Occipital lobe (tissue), 2 donors: Measurements from ENCODE around the gene KCNIP4. TPM values are rescaled to one million over a fixed set of nuclear protein-coding genes. Genes with fewer than 3 reads are reported as not detected.
A peak's percentile ranks its signal among the peaks of the same experiment; 100 is the strongest.

Experiments
- DNase-seq: peaks from one replicate; lab custom pipeline; 2025; lab: John Stamatoyannopoulos, UW
- total RNA-seq: library from RNA; depleted of rRNA; stranded (reverse); fragments of >200 nt; gene quantifications from one replicate; pipeline ENCODE4 v1.2.3, GENCODE V29; 2014

The KCNIP4 gene
- total RNA-seq, 1 donor from 2014 or later, result 19.8 TPM

DNA sequence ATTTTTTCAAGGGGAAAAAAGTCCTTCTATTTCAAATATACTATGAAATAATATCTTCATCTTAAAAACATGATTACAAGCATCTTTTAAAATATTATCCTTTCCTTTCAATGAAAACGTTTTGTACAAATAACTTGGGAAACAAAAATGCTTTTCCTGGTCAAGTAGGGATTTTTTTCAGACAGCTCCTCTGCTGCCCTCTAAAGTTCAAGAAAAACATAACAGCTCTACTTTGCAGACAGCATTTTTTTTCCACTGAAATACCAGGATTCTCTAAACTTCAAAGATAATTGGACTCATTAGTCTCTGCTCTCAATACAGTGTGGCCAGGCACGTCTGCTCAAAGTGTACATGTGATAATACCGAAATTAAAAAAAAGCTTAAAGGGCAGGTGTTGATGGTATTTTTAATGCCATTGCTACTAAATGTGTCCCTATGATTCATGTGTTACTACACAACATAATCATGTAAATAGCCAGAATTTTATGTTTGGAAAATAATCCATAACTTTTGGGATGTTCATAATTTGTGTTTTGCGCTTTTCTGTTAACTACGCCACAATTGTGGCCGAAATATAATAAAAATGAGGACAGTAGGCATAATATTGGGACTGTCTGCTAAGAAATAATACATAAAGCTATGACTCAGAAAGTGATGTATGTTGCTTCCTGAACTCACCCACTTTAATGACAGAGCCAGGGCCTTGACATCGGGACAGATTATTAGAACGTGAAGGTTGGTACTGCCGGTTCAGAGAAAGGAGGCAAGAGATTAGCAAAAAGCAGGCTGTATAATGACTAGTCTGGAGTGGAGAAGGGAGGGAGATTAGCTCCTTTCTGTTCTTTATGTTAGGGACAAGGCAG, 478.9 kb downstream of the KCNIP4 start:
- no peak for DNase-seq

DNA sequence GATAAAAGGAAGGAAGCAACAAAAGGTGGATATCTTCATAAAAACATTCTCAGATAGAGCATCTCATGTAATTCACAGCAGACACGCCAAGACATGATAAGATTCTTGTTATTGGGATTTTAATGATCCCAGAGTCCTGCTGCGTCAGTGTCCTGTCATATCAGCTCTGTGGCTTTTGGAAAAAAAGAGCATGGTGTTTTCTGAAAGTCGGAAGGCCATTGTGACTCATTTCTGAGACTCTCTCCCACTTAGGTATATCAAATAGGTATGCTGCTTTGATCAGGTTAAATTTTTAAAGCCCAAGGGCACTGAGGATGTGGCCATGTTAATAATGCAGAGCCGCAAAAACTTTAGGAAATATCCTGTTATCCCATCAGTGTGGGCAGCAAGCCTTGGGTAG, 481.0 kb downstream of the KCNIP4 start:
- DNase-seq, result no peak

DNA sequence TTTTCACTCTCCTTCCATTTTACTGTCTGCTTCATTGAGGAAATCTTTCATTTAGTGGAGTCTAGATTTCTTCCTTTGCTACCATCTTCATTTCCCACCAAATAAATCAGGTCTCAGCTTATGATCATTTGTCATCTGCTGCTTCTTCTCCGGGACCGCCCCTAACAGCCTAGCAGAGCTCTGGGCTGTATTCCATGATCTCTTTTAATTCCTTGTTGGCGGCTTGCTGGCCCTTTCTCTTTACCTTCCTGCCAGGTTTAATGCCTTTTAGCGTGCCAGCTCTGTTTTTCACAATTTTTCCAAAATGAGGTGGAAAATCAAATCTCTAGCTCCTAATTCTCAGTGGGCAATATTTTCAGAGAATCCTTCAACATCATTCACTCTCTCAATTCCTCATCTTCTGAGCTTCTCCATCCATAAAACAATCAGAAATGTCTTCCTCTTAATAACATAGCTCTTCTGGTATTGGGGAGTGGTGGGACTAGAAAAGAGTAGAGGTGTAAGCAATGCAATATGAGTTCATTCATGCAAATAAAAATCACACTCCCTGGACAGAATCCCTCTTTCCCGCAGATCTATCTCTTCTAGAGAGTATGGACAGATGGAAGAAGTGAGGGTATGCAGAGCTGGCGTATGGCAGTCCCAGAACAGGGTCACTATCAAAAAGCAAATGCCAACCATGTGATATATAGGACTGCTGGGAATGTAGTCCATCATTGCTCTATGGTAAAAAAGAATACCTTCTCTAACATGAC, 491.3 kb downstream of the KCNIP4 start:
- DNase-seq, result no peak

DNA sequence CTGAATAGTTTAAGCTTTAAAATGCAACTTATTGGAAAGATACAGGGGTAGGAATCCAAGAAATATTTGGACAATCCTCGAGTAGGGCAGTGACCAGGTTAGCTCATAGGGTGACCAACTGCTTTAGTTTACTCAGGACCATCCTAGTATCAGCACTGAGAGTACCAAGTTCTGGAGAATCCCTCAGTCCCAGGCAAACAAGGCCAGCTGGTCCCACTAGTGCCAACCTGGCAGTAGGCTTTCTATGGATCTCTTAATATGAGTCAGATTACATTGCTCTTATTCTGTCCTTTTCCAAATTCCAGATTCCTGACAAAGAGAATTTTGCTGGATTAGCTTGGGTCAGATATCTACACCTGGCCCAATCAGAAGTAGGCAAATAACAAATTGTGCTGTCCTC, 493.7 kb downstream of the KCNIP4 start:
- no peak for DNase-seq

DNA sequence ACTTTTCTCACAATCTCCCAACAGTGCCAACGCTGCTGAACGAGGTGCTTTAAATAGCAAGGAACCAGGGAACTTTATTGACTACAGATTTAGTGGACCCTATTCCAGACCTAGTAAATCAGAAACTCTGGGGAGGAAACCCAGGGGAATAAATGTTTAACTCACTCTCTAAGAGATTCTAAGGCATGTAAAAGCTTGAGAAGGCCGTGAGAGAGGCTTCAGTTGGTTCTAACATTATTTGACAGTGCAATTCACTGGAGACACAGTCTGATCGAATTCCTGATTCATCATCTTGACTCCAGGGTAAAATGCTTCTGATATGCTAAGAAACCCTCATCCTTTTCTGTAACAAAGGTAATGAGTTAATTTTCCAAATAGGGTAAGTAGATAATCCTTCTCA, 494.4 kb downstream of the KCNIP4 start:
- no peak for DNase-seq

DNA sequence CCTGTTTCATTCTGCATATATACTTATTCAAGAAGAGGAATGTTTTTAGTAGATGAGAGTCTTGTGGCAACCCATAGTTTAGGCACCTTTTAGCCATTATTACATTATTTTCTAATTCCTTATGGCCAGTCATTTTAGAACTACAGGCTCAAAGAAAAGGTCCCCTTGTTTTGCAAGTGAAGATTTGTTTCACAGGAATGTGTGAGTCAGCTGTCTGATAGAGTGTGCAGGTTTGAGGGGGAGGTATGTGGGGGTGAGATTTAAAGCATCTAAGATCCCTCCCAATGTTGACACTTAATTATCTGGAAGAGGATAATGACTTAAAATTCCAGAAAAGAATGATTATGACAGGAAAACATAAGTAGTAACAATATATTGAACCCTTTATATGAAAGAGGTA, 495.6 kb downstream of the KCNIP4 start:
- DNase-seq, result no peak

DNA sequence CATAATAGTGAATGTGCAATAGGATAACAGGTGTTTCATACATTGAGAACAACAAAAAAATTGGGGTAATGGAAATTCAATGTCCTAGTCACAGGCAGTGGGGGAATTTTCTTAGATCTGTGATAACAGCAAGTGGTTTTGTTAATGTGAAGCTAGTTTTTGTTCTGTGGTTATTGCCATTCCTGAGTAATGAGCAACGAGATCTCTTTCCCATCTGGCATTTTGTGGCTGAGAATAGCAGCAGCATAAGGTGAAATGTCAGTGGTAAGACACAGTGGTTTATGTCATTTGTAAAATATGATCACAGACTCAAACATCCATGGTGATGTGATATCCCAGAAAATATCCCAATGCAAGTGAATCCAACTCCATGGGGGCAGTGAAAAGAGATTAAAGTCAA, 497.5 kb downstream of the KCNIP4 start:
- no peak for DNase-seq

DNA sequence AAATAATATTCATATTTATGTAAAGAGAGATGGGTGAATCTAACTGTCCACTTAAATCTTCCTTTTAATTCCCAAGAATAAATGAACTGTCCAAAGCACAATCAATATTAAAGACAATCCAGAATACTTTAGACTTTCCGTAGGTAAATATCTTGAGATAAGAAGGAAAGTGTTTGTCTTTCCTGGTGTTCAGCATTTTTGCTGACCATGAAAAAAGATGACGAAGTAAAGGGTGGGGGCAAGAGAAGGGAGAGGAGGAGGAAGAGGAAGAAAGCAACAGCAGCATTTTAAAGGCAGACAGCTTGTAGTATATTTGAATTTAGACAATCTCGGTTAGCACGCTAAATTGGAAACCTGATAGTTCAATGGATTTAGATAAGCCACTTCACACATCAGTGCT, 498.2 kb downstream of the KCNIP4 start:
- no peak for DNase-seq

DNA sequence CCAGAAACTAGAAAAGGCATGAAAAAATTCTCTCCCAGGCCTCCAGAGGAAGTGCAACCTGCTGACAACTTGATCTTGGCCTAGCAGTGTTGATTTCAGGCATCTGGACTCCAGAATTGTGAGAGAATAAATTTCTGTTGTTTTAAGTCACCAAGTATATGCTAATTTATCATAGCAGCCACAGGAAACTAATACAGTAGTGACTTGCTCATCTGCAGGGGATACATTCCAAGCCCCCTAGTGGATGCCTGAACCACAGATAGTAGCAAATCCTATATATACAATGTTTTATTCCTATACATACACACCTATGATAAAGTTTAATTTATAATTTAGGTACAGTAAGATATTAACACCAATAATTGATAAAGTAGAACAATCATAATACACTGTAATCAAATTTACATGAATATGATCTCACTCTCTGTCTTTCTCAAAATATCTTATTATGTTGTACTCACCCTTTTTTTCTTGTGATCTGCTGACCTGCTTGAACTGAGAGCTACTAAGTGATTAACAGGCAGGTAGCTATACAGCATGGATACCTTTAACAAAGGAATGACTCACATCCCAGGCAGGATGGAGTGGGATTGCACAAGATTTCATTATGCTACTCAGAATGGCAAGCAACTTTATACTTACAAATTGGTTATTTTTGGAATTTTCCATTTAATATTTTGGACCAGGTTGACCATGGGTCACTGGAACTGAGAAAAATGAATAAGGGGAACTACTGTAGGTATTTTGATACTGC, 501.1 kb downstream of the KCNIP4 start:
- DNase-seq, result no peak

DNA sequence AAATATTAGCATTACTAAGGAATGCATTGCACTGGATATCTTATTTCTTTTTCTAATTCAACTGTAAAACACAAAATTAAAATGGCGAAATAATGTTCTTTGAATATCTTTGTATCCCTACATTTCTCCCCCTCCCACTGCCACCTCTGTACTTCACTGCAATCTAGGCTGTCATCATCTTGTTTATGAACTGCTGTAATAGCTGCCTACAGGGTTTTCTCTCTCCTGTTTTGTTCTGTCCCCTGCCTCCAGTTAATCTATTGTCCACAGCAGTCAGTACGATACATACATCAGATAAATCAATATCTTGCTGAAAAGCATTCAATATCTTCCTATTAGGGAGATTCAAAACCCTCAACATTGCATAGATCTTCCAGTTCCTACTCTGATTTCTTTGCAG, 528.4 kb downstream of the KCNIP4 start:
- no peak for DNase-seq

DNA sequence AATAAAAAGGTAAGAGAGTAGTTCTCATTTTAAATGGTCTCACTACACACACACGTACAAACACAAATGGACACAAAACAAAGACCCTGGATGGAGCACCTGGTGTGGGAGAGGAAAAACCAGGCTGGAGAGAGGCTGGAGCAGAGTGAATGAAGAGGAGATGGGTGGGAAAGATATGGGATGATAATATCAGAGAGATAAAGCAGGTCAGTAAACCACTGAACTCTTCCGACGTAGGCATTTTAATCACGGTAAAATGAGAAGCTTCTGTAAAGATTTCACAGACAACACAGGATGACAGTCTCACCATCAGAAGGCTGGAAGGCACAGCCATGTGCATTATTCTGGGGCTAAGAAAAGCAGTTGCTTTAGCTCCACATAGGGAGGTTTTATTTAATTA, 532.8 kb downstream of the KCNIP4 start:
- no peak for DNase-seq

DNA sequence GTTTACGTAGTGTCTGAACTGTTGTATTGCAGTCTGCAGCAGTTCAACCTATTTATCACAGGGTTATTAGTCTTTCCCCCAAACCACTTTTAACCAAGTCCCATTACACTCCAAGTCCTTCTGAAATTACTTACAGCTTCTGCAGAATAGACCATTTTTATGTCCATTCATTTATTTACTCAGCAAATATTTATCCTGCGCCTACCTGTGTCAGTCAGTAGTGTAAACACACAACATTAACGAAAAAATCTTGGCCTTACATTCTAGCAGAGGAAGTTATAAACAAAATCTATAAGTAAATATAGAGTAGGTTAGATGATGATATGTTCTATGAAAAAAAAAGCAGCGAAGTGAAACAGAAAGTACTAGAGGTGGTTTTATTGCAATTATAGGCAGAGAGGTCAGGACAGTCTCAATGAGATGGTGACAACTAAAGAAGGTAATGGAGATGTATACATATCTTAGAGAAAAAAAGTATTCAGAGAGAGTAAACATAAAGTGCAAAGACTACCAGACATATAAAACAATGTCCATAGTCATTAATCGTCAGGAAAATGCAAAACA, 534.7 kb downstream of the KCNIP4 start:
- no peak for DNase-seq

DNA sequence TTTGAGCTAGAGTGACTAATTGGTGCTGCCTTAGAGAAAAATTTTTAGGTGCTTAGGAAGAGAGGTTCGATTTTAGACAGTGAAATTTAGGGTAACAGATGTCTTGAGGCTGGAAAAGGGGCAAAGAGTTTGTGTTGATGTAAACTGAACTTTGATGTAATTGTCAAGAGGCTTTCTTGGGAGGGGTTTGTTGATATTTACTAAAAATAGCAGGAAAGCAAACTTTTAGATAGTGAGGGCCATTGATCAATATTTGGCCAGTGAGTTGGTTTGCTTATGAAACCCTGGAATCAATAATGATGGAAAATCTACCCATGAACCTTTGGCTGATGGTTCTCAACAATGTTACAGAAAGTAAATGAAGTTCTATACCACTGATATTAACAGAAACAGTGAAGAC, 537.5 kb downstream of the KCNIP4 start:
- DNase-seq, result no peak

DNA sequence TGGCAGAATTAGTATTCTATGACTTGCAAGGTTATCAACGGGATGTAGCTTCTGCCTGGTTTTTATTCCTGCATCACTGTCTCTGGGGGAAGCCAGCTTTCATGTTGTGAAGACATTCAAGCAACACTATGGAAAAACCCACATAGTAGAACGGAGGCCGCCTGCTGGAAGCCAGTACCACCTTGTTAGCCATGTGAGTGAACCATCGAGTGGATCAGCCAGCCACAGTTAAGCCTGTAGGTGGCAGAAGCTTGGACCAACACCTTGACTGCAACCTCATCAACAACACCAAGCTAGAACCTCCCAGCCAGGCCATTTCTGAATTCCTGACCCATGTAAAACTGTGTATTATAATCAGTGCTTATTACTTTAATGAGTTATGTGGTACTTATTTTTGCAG, 538.2 kb downstream of the KCNIP4 start:
- DNase-seq, result no peak

DNA sequence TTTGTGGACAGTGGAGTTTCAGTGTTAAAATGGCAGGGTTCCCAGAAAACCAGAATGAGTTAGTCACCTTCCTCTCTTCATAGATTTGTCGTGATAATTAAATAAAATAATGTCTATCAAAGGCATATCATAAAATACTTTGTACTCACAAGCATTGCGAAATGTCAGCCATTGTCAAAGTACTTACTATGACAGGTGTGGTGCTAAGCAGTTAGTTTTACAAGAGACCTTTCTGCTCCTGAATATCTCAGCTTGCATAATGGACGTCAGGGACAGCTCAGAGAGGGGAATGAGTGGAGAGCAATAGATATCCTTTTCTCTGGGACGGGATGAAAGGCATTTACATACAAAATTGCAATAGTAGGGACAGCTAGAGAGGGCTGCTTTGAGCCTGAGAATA, 560.9 kb downstream of the KCNIP4 start:
- no peak for DNase-seq

DNA sequence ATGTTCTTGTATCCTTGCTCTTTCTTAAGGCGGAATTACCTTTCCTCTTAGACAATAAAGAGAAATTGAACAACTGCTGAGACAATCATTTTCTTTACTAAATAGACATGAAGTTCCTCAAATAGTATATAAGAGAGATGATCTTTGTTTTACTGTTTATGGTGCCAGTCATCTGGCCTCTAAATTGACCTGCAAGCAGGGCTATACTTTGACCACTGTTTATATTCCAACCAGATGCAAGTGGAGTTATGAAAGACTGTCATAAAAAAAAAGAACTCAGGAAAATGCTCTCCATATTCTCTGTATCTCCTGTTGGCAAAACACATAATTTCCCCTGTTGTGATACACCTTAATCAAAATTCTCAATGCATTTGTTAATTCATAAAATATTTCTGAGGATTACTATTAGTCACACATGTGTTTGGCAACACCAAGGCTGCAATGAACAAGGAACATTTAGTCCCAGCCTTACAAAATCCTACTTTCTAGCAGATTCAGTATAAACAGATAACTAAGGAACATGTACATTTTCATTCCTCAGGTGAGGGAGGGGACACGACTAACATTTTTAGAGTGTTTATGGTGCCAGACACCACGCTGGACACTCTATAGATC, 562.3 kb downstream of the KCNIP4 start:
- no peak for DNase-seq

DNA sequence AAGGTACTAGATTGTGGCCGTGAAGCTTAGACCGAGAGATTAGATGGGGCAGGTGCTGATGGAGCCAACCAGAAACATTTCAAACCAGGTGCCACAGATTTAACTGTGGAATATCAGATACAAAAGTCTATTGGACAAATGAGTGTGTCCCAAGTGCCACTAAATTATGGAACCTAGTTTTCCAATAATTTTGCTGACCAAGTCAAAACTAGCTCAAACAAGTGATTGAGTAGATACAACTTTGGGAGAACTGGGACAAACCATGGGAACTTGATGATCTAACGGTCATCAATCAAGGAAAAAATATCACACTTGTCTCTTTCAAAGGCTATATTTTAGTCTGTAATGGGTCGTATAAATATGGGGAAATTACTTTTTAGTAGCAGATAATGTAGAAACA, 562.9 kb downstream of the KCNIP4 start:
- DNase-seq, result no peak

DNA sequence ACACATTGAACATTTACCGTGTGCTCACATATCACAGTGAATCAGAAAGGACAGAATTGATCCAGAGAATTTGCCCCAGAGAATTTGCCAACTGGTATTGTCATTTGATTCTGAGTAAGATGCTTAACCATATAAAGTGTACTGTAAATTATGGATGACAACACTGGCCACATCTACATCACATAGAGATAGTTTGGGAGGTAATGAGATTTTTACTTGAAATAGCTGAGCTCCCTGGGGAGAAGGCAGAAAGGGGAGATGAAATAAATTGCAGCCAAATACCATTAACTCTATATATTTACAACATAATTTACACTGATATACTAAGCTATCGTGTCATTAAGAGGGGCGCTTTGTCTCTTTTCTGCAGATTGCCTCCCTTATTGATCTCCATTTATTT, 564.0 kb downstream of the KCNIP4 start:
- no peak for DNase-seq

DNA sequence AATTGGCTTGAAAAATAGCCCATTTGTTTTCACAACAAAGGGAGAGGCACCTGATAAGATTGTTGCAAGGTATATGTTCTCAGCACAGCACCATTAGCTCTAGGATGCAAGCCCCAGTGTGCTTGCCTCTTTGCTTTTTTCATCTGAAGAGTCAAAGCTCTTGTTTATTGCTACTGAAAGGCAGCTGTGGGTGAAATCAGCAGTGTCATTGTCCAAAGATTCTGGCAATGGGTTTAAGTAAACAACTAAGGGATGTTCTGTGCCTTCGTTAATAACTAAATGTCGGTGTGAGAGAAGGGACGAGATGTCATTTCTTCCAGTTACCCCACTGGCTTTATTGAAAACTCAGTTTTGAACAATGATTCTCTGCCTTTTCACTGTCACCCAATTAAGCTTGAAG, 567.7 kb downstream of the KCNIP4 start:
- DNase-seq, result peak; percentile 4

DNA sequence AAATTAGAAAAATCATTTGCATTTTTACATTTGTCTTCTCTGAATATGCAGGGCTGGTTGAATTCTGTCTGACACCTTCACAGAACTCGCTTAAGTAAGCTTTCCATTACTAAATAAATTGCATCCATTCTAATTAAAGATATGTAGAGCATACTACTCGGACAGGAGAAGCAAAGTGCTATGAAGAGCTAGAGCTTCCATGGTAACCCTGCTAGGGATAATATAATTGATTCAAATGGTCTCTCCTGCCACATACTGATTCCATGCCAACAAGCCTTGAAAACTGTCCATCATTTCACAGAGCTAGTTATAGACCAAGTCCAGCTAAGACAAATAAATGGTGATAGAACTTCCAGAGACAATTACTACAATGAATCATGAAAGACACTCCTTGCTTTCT, 571.5 kb downstream of the KCNIP4 start:
- no peak for DNase-seq

DNA sequence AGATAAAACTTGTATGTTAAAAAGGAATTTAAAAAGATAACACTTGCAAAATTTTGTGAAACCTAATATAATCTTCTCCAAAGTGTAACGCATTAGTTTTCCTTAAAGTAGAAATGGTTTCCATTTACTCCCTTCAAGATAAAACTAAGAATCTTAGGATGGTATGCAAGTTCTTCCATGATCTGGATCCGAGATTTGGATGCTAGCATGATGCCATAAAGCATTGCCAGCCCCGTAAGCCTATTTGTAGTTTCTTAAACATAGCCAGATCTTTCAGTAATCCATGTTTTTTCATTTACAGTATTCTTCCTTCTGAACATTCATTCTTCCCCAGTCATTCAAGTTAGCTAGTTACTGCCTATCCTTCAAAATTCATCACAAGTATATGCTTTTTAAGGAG, 572.4 kb downstream of the KCNIP4 start:
- DNase-seq, result no peak
